ENCODE measurements around the gene SF3B2.

- TF ChIP-seq CTCF (IDR thresholded peaks at IDR 0.05; ENCODE audit: low read depth, low read length) (no peak), EZH2phosphoT487 (IDR thresholded peaks at IDR 0.05; ENCODE audit: low read depth) (no peak)
These were observed 4.4 kb upstream of the SF3B2 start for GRCh38 chr11:66047541-66048365.
